DOHH2 (cell line): ENCODE data around the gene ENDOU.

Experiments
- CTCF ChIP-seq: fragments of 200-600 bp; sonication (generic); IDR thresholded peaks from one replicate; pipeline ENCODE4 v1.5.1; 2014; ENCODE audit warnings: antibody characterized with exemption, mild to moderate bottlenecking, low read depth, low read length; ENCODE audit not compliant: poor library complexity, severe bottlenecking
- EZH2phosphoT487 ChIP-seq: fragments of 200-600 bp; sonication (generic); IDR thresholded peaks from 2 replicates; pipeline ENCODE4 v1.6.1; 2017; ENCODE audit warnings: borderline replicate concordance, mild to moderate bottlenecking, antibody characterized with exemption, low read length, moderate library complexity, mixed read lengths

- TF ChIP-seq CTCF (no peak), EZH2phosphoT487 (no peak)
These were observed 33.2 kb upstream of the ENDOU start for GRCh38 chr12:47758584-47758833.
